OCI-LY3 (cell line): ENCODE results near the gene CD300LF.

ENCODE experiments used
- H2AFZ ChIP-seq: fragments of 200-600, 300-600 bp; shearing (Covaris generic); 2 replicates; pipeline ENCODE4 v1.6.0; 2014; ENCODE audit warnings: antibody characterized with exemption, low read depth, low read length
- H3K27ac ChIP-seq: fragments of 200-600, 300-600 bp; sonication (generic); 2 replicates; pipeline ENCODE4 v1.5.1; 2014; ENCODE audit warnings: mild to moderate bottlenecking, low read length, moderate library complexity, mixed read lengths
- H3K27me3 ChIP-seq: fragments of 200-600, 300-600 bp; sonication (generic); 2 replicates; pipeline ENCODE4 v1.6.1; 2014; ENCODE audit warnings: low read depth, low read length, mixed read lengths
- H3K36me3 ChIP-seq: fragments of 200-600, 300-600 bp; sonication (generic); replicated peaks from 2 replicates; pipeline ENCODE3; 2014; ENCODE audit warnings: low read depth, low read length, mixed read lengths
- H3K4me1 ChIP-seq: fragments of 300-600, 200-600 bp; sonication (generic); 2 replicates; pipeline ENCODE4 v1.6.1; 2014; ENCODE audit warnings: low read length, mixed read lengths
- H3K4me2 ChIP-seq: fragments of 200-600, 300-600 bp; sonication (generic); 2 replicates; pipeline ENCODE4 v1.6.1; 2014; ENCODE audit warnings: low read length, mixed read lengths
- H3K4me3 ChIP-seq: fragments of 300-600, 200-600 bp; sonication (generic); 2 replicates; pipeline ENCODE4 v1.5.1; 2014; ENCODE audit warnings: antibody characterized with exemption, mild to moderate bottlenecking, low read length, moderate library complexity
- H3K79me2 ChIP-seq: fragments of 300-600, 200-600 bp; shearing (Covaris generic); 2 replicates; pipeline ENCODE4 v1.6.1; 2014; ENCODE audit warnings: mild to moderate bottlenecking, low read length, mixed read lengths
- H3K9ac ChIP-seq: fragments of 300-600, 200-600 bp; shearing (Covaris generic); 2 replicates; pipeline ENCODE4 v1.6.0; 2014; ENCODE audit warnings: mild to moderate bottlenecking, low read length, moderate library complexity
- H3K9me3 ChIP-seq: fragments of 200-600, 300-600 bp; shearing (Covaris generic); 2 replicates; pipeline ENCODE4 v1.6.1; 2014; ENCODE audit warnings: low read length, mixed read lengths; ENCODE audit not compliant: insufficient read depth
- H4K20me1 ChIP-seq: fragments of 200-600, 300-600 bp; sonication (generic); 2 replicates; pipeline ENCODE4 v1.6.1; 2016; ENCODE audit warnings: low read length, mixed read lengths; ENCODE audit not compliant: insufficient read depth
- CTCF ChIP-seq: fragments of 200-600, 300-600 bp; sonication (generic); IDR thresholded peaks from 2 replicates; pipeline ENCODE4 v1.5.1; 2014; ENCODE audit warnings: antibody characterized with exemption, low read length, low read depth
- EZH2phosphoT487 ChIP-seq: fragments of 200-600 bp; shearing (Covaris generic); IDR thresholded peaks from 2 replicates; pipeline ENCODE4 v1.6.1; 2018; ENCODE audit warnings: antibody characterized with exemption, mixed run types, low read depth

CD300LF gene

GRCh38 chr17:74671031-74671771, 41.5 kb downstream of the CD300LF start:
- Histone ChIP-seq H3K4me2 (no peak overlapping the region), H3K4me1 (no peaks in the 10 kb centered on the region), H3K36me3 (no peaks in the 10 kb centered on the region), H3K79me2 (no peaks in the 10 kb centered on the region), H2AFZ (no peak overlapping the region), H3K27ac (no peak overlapping the region), H3K4me3 (no peak overlapping the region), H3K9me3 (no peaks in the 10 kb centered on the region), H4K20me1 (no peaks in the 10 kb centered on the region), H3K27me3 (peaks cover 63% of the 10 kb centered on the region), H3K9ac (no peak overlapping the region)
- no peak for TF ChIP-seq CTCF
- TF ChIP-seq EZH2phosphoT487, result no peak

- no peak for TF ChIP-seq CTCF
- TF ChIP-seq EZH2phosphoT487, result no peak
- no peak overlapping the region for H3K4me3 ChIP-seq
- no peak overlapping the region for H3K27ac ChIP-seq
- H3K27me3 ChIP-seq, result peaks cover 56% of the 10 kb centered on the region
- H3K4me1 ChIP-seq, result no peaks in the 10 kb centered on the region
- no peak overlapping the region for H3K9ac ChIP-seq
- no peaks in the 10 kb centered on the region for H3K79me2 ChIP-seq
- no peak overlapping the region for H2AFZ ChIP-seq
- no peaks in the 10 kb centered on the region for H4K20me1 ChIP-seq
- H3K36me3 ChIP-seq, result no peaks in the 10 kb centered on the region
- H3K4me2 ChIP-seq, result no peak overlapping the region
- no peaks in the 10 kb centered on the region for H3K9me3 ChIP-seq
Observed at GRCh38 chr17:74670329-74670728, 42.4 kb downstream of the CD300LF start.

- no peak for TF ChIP-seq EZH2phosphoT487
- TF ChIP-seq CTCF, result no peak
- Histone ChIP-seq H2AFZ (no peak overlapping the region), H3K4me2 (no peak overlapping the region), H3K27me3 (peaks cover 42% of the 10 kb centered on the region), H3K36me3 (no peaks in the 10 kb centered on the region), H3K27ac (no peak overlapping the region), H3K9me3 (no peaks in the 10 kb centered on the region), H3K79me2 (no peaks in the 10 kb centered on the region), H4K20me1 (no peaks in the 10 kb centered on the region), H3K4me3 (no peak overlapping the region), H3K9ac (no peak overlapping the region), H3K4me1 (no peaks in the 10 kb centered on the region)
Observed at GRCh38 chr17:74663561-74663960, 49.2 kb downstream of the CD300LF start.

GRCh38 chr17:74659889-74660288, 52.8 kb downstream of the CD300LF start:
- no peak overlapping the region for H2AFZ ChIP-seq
- H3K4me3 ChIP-seq, result no peak overlapping the region
- no peaks in the 10 kb centered on the region for H3K4me1 ChIP-seq
- H3K4me2 ChIP-seq, result no peak overlapping the region
- no peak for TF ChIP-seq EZH2phosphoT487
- TF ChIP-seq CTCF, result no peak
- no peaks in the 10 kb centered on the region for H4K20me1 ChIP-seq
- no peaks in the 10 kb centered on the region for H3K9me3 ChIP-seq
- peaks cover 32% of the 10 kb centered on the region for H3K27me3 ChIP-seq
- H3K36me3 ChIP-seq, result no peaks in the 10 kb centered on the region
- H3K79me2 ChIP-seq, result no peaks in the 10 kb centered on the region
- H3K9ac ChIP-seq, result no peak overlapping the region
- no peak overlapping the region for H3K27ac ChIP-seq
